Subcutaneous adipose tissue (tissue), 4 donors: ENCODE measurements around the gene CCNB1IP1. TPM values are rescaled to one million over a fixed set of nuclear protein-coding genes. Genes with fewer than 3 reads are reported as not detected.
A peak's percentile ranks its signal among the peaks of the same experiment; 100 is the strongest.

Source experiments
- CTCF ChIP-seq: fragments of 450-650 bp; IDR thresholded peaks from one replicate; pipeline ENCODE4 v1.5.1; 2016; ENCODE audit warnings: low read depth, mild to moderate bottlenecking, control low read depth, antibody characterized with exemption, moderate library complexity
- small RNA-seq: library from RNA; depleted of rRNA; stranded (forward); fragments of <200 nt; gene quantifications from one replicate; pipeline ENCODE3, GENCODE V24; 2016
- total RNA-seq, 4 donors: library from RNA; depleted of rRNA; stranded (reverse); fragments of >200 nt; gene quantifications; one replicate each; pipeline ENCODE4 v1.1.0, GENCODE V29; 2016

Gene CCNB1IP1
- total RNA-seq, 4 donors from 2014 or later: 29.8 to 53.9 (median 43.1) TPM

DNA sequence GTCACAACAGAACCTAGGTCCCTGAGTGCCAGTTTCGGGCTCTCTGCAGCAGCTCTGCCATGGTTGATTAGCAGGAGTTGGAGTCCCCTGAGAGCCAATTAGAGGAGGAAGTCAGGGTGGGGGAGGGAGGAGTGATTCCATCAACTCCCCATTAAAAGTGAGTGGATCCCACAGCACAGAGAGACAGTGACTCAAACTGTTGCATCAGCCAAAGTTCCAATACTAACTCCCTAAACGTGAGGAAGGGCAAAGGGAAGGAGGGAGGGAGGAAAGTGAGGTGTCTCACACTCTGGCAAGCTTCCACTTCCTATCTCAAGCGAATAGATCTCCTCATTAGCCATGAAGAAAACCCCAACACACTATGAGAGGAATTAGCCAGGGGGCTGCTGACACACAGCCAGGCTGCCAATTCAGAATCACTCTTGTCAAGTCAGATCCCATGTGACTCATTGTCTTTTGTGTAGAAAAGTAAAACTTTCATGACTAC lies 70.4 kb downstream of the CCNB1IP1 start:
- no peak for TF ChIP-seq CTCF

Small RNAs within 50 kb of the gene (small RNA-seq; reads per million reads assigned to genes)
- not detected for gene SNORA79B
- 720 reads per million, percentile 99 among the genes with 10 or more reads in this experiment for gene SNORD126

Other genes starting within 250 kb of the CCNB1IP1 start
- not detected for gene OR4K17, start 222.5 kb downstream of the CCNB1IP1 start, total RNA-seq
- gene OR4N5, start 194.5 kb downstream of the CCNB1IP1 start, total RNA-seq: not detected
- gene OR11G2, start 142.4 kb downstream of the CCNB1IP1 start, total RNA-seq: not detected
- not detected for gene OR11H6, start 109.6 kb downstream of the CCNB1IP1 start, total RNA-seq
- not detected for gene OR11H7, start 104.3 kb downstream of the CCNB1IP1 start, total RNA-seq
- not detected for gene OR11H4, start 94.0 kb downstream of the CCNB1IP1 start, total RNA-seq
- gene TTC5, start 27.3 kb downstream of the CCNB1IP1 start, total RNA-seq: 10 to 100 TPM in 3 of 4 donors, 1 to 10 TPM in 1; 9.2 to 11.7 (median 10.8) TPM
- gene PARP2, start 10.4 kb upstream of the CCNB1IP1 start, total RNA-seq: 10 to 100 TPM in 3 of 4 donors, 1 to 10 TPM in 1; 9.2 to 20.3 (median 15.4) TPM
- gene TEP1, start 80.2 kb upstream of the CCNB1IP1 start, total RNA-seq: 10 to 100 TPM; 24.8 to 34.5 (median 28.2) TPM
- gene KLHL33, start 102.9 kb upstream of the CCNB1IP1 start, total RNA-seq: 1 to 10 TPM in 2 of 4 donors, under 1 TPM in 2; 0.16 to 3.4 (median 0.81) TPM
- gene OSGEP, start 121.5 kb upstream of the CCNB1IP1 start, total RNA-seq: 10 to 100 TPM; 29.5 to 64.6 (median 41.6) TPM
- 100 to 1,000 TPM; 108 to 172 (median 137) TPM for gene APEX1, start 121.9 kb upstream of the CCNB1IP1 start, total RNA-seq
- 10 to 100 TPM; 15.8 to 32.0 (median 25.9) TPM for gene PIP4P1, start 128.2 kb upstream of the CCNB1IP1 start, total RNA-seq
- 10 to 100 TPM; 17.5 to 47.3 (median 35.7) TPM for gene PNP, start 136.1 kb upstream of the CCNB1IP1 start, total RNA-seq
- gene RNASE10, start 172.3 kb upstream of the CCNB1IP1 start, total RNA-seq: not detected
- gene RNASE9, start 227.8 kb upstream of the CCNB1IP1 start, total RNA-seq: not detected